Measurements from ENCODE around the gene KCTD19.

Gene KCTD19

DNA sequence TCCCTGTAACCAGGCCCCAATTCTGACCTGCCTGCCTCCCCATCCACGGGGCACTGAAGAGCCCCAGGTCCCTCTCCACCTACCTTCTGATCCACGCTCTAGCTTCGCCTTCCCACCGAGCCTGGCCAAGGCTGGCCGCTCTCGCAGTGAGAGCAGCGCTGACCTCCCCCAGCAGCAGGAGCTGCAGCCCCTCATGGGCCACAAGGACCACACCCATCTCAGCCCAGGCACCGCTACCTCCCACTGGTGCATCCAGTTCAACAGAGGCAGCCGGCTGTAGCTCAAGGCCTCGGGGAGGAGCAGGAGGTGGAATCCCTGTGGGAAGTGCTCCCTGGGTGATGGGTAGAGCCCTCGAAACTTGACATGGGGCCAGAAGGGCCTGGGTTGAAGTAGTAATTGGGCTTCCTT is 55.6 kb downstream of the KCTD19 start:
- no peak overlapping the region for H3K9ac ChIP-seq (ENCODE audit: low read depth, low read length)
- 91% methylated on average over 11 of the region's 11 CpGs for WGBS
- H3K9me3 ChIP-seq (ENCODE audit: insufficient read depth, low read depth, low read length): no peaks in the 10 kb centered on the region
- no peak overlapping the region for H3K27ac ChIP-seq (ENCODE audit: low read depth, low read length)
- no peak overlapping the region for H3K4me3 ChIP-seq (ENCODE audit: low read length)
- H3K27me3 ChIP-seq (ENCODE audit: insufficient read depth, low read length): no peaks in the 10 kb centered on the region
- no peaks in the 10 kb centered on the region for H3K36me3 ChIP-seq (ENCODE audit: insufficient read depth, low read length)
- H3K4me1 ChIP-seq (ENCODE audit: insufficient read depth, low read length): peaks cover 6% of the 10 kb centered on the region; the same call in 1 of the 2 replicates

- Histone ChIP-seq H3K36me3 (ENCODE audit: insufficient read depth, low read length) (no peaks in the 10 kb centered on the region), H3K9ac (ENCODE audit: low read depth, low read length) (no peak overlapping the region), H3K27me3 (ENCODE audit: insufficient read depth, low read length) (no peaks in the 10 kb centered on the region), H3K27ac (ENCODE audit: low read depth, low read length) (no peak overlapping the region), H3K4me1 (ENCODE audit: insufficient read depth, low read length) (peaks cover 6% of the 10 kb centered on the region; the same call in 1 of the 2 replicates), H3K9me3 (ENCODE audit: insufficient read depth, low read depth, low read length) (no peaks in the 10 kb centered on the region), H3K4me3 (ENCODE audit: low read length) (no peak overlapping the region)
- WGBS: 66% methylated on average over 3 of the region's 5 CpGs
Measured at GRCh38 chr16:67269766-67270165, 56.8 kb downstream of the KCTD19 start.

DNA sequence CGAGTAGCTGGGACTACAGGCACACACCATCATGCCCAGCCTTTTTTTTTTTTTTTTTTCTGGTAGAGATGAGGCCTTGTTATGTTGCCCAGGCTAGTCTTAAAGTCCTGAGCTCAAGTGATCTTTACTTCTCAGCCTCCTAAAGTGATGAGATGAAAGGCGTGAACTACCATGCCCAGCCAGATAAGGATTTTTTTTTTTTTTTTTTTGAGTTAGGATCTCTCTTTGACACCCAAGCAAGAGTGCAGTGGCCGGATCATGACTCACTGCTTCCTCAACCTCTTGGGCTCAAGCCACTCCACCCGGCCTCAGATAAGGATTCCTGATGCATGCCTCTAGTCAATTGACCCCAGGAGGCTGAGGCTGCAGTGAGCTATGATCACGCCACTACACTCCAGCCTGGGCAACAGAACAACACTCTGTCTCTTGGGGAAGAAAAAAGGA is 58.4 kb downstream of the KCTD19 start:
- Histone ChIP-seq H3K36me3 (ENCODE audit: insufficient read depth, low read length) (no peaks in the 10 kb centered on the region), H3K27ac (ENCODE audit: low read depth, low read length) (no peak overlapping the region), H3K9me3 (ENCODE audit: insufficient read depth, low read depth, low read length) (no peaks in the 10 kb centered on the region), H3K4me3 (ENCODE audit: low read length) (no peak overlapping the region), H3K27me3 (ENCODE audit: insufficient read depth, low read length) (no peaks in the 10 kb centered on the region), H3K4me1 (ENCODE audit: insufficient read depth, low read length) (peaks cover 6% of the 10 kb centered on the region; the same call in 1 of the 2 replicates), H3K9ac (ENCODE audit: low read depth, low read length) (no peak overlapping the region)
- 79% methylated on average over 5 of the region's 5 CpGs for WGBS

GRCh38 chr16:67265834-67266233 is 60.7 kb downstream of the KCTD19 start:
- Histone ChIP-seq H3K9ac (ENCODE audit: low read depth, low read length) (no peak overlapping the region), H3K9me3 (ENCODE audit: insufficient read depth, low read depth, low read length) (no peaks in the 10 kb centered on the region), H3K27me3 (ENCODE audit: insufficient read depth, low read length) (no peaks in the 10 kb centered on the region), H3K27ac (ENCODE audit: low read depth, low read length) (no peak overlapping the region), H3K36me3 (ENCODE audit: insufficient read depth, low read length) (no peaks in the 10 kb centered on the region), H3K4me3 (ENCODE audit: low read length) (no peak overlapping the region), H3K4me1 (ENCODE audit: insufficient read depth, low read length) (peaks cover 6% of the 10 kb centered on the region; the same call in 1 of the 2 replicates)
- 88% methylated on average over 8 of the region's 8 CpGs for WGBS

DNA sequence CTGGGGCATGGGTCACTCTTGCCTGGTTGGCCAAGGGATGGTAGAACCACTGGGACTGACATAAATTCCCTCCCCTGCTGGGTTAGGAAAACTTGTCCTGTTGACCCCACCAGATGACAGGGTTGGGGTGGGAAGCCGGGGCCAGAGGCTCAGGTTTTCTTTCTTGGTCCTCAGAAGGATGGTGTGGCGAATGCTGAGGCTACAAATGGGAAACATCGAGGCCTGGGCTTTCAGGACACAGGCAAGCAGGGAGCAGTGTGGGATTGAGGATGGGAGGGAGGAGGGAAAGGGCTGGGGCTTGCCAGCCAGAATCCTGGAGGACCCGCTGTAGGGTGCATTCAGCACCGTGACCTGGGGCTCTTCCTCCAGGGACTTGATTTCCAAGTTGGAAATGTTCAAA is 61.7 kb downstream of the KCTD19 start:
- H3K27me3 ChIP-seq (ENCODE audit: insufficient read depth, low read length): no peaks in the 10 kb centered on the region
- H3K4me3 ChIP-seq (ENCODE audit: low read length): no peak overlapping the region
- no peak overlapping the region for H3K9ac ChIP-seq (ENCODE audit: low read depth, low read length)
- H3K27ac ChIP-seq (ENCODE audit: low read depth, low read length): no peak overlapping the region
- H3K36me3 ChIP-seq (ENCODE audit: insufficient read depth, low read length): no peaks in the 10 kb centered on the region
- H3K4me1 ChIP-seq (ENCODE audit: insufficient read depth, low read length): peaks cover 6% of the 10 kb centered on the region; the same call in 1 of the 2 replicates
- 88% methylated on average over 5 of the region's 5 CpGs for WGBS
- no peaks in the 10 kb centered on the region for H3K9me3 ChIP-seq (ENCODE audit: insufficient read depth, low read depth, low read length)

GRCh38 chr16:67264277-67264676 is 62.3 kb downstream of the KCTD19 start:
- no peak overlapping the region for H3K4me3 ChIP-seq (ENCODE audit: low read length)
- WGBS: 92% methylated on average over 9 of the region's 9 CpGs
- no peak overlapping the region for H3K9ac ChIP-seq (ENCODE audit: low read depth, low read length)
- H3K9me3 ChIP-seq (ENCODE audit: insufficient read depth, low read depth, low read length): no peaks in the 10 kb centered on the region
- H3K27ac ChIP-seq (ENCODE audit: low read depth, low read length): no peak overlapping the region
- H3K36me3 ChIP-seq (ENCODE audit: insufficient read depth, low read length): no peaks in the 10 kb centered on the region
- H3K4me1 ChIP-seq (ENCODE audit: insufficient read depth, low read length): 0 out of 2 replicates have a peak, but pooled peaks cover under 1% of the 10 kb centered on the region
- no peaks in the 10 kb centered on the region for H3K27me3 ChIP-seq (ENCODE audit: insufficient read depth, low read length)

GRCh38 chr16:67263201-67263600 is 63.3 kb downstream of the KCTD19 start:
- H3K9ac ChIP-seq (ENCODE audit: low read depth, low read length): no peak overlapping the region
- no peak overlapping the region for H3K4me3 ChIP-seq (ENCODE audit: low read length)
- no peaks in the 10 kb centered on the region for H3K9me3 ChIP-seq (ENCODE audit: insufficient read depth, low read depth, low read length)
- no peaks in the 10 kb centered on the region for H3K27me3 ChIP-seq (ENCODE audit: insufficient read depth, low read length)
- H3K4me1 ChIP-seq (ENCODE audit: insufficient read depth, low read length): no peaks in the 10 kb centered on the region
- H3K36me3 ChIP-seq (ENCODE audit: insufficient read depth, low read length): no peaks in the 10 kb centered on the region
- WGBS: 89% methylated on average over 3 of the region's 3 CpGs
- no peak overlapping the region for H3K27ac ChIP-seq (ENCODE audit: low read depth, low read length)

DNA sequence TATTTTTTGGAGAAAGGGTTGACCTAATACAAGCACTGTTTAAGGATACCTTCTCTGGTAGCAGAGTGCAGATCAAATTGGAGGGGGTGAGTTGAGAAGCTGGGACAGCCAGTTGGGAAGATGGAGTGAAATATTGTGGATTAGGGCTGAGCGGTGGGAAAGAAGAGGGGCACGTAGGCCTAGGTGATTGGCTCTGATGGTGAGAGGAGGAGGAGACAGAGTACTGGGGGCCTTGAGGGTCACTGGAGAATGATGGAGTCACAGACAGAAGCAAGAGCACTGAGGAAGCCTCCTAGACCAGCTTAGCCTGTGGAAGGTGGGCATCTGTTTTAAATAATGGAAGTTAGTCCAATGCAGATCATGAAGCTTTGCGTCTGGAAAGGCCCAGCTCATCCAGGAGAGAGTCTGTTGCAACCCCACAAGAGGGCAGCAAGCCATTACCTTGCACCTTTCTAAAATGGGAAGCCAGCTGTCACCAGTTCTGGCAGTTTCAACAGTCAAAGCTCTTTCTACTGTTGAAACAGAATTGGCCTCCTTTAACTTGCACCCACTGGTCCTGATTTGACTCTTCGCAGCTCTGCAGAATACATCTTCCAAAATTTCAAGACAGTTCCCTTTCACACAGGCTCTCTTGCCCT is 66.0 kb downstream of the KCTD19 start:
- Histone ChIP-seq H3K4me3 (ENCODE audit: low read length) (no peak overlapping the region), H3K4me1 (ENCODE audit: insufficient read depth, low read length) (no peaks in the 10 kb centered on the region), H3K9ac (ENCODE audit: low read depth, low read length) (no peak overlapping the region), H3K9me3 (ENCODE audit: insufficient read depth, low read depth, low read length) (no peaks in the 10 kb centered on the region), H3K27me3 (ENCODE audit: insufficient read depth, low read length) (no peaks in the 10 kb centered on the region), H3K27ac (ENCODE audit: low read depth, low read length) (no peak overlapping the region), H3K36me3 (ENCODE audit: insufficient read depth, low read length) (no peaks in the 10 kb centered on the region)
- whole genome bisulfite sequencing: 76% methylated on average over 4 of the region's 4 CpGs

- H3K27ac ChIP-seq (ENCODE audit: low read depth, low read length): no peak overlapping the region
- no peaks in the 10 kb centered on the region for H3K4me1 ChIP-seq (ENCODE audit: insufficient read depth, low read length)
- peaks cover 3% of the 10 kb centered on the region; the same call in 1 of the 2 replicates for H3K36me3 ChIP-seq (ENCODE audit: insufficient read depth, low read length)
- no peak overlapping the region for H3K9ac ChIP-seq (ENCODE audit: low read depth, low read length)
- H3K4me3 ChIP-seq (ENCODE audit: low read length): no peak overlapping the region
- no peaks in the 10 kb centered on the region for H3K9me3 ChIP-seq (ENCODE audit: insufficient read depth, low read depth, low read length)
- H3K27me3 ChIP-seq (ENCODE audit: insufficient read depth, low read length): no peaks in the 10 kb centered on the region
- WGBS: 95% methylated on average over 12 of the region's 12 CpGs
Measured at GRCh38 chr16:67259705-67260104, 66.8 kb downstream of the KCTD19 start.

DNA sequence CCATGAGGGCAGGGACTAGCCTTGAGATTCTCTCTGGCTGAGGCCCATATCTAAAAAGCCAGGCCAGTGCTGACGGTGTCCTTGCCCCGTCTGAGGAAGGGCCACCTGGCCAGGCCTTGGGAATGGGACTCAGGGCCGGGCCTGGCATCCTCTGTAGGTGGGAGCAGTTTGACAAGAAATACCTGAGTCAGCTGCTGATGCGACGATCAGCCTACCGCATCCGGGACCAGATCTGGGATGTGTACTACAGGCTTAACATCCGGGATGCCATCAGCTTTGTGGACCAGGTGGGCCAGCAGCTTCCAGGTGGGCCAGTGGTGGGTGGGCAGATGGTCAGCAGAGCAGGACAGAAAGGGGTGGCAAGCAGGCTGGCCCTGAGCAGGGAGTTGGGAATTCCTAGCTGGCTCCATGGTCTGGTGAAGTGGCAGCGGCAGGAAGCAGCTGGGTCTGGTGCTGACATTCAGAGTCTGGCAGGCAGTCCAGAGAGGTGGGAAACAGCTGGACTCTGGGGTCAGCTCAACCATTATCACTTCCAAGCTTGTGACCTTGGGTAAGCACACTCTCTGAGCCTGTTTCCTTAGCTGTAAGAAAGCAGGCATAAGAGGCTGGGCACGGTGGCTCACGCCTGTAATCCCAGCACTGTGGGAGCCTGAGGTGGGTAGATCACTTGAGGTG is 68.2 kb downstream of the KCTD19 start:
- no peaks in the 10 kb centered on the region for H3K4me1 ChIP-seq (ENCODE audit: insufficient read depth, low read length)
- no peak overlapping the region for H3K4me3 ChIP-seq (ENCODE audit: low read length)
- H3K27me3 ChIP-seq (ENCODE audit: insufficient read depth, low read length): no peaks in the 10 kb centered on the region
- WGBS: 94% methylated on average over 11 of the region's 11 CpGs
- H3K36me3 ChIP-seq (ENCODE audit: insufficient read depth, low read length): peaks cover 3% of the 10 kb centered on the region; the same call in 1 of the 2 replicates
- no peaks in the 10 kb centered on the region for H3K9me3 ChIP-seq (ENCODE audit: insufficient read depth, low read depth, low read length)
- no peak overlapping the region for H3K27ac ChIP-seq (ENCODE audit: low read depth, low read length)
- H3K9ac ChIP-seq (ENCODE audit: low read depth, low read length): no peak overlapping the region

DNA sequence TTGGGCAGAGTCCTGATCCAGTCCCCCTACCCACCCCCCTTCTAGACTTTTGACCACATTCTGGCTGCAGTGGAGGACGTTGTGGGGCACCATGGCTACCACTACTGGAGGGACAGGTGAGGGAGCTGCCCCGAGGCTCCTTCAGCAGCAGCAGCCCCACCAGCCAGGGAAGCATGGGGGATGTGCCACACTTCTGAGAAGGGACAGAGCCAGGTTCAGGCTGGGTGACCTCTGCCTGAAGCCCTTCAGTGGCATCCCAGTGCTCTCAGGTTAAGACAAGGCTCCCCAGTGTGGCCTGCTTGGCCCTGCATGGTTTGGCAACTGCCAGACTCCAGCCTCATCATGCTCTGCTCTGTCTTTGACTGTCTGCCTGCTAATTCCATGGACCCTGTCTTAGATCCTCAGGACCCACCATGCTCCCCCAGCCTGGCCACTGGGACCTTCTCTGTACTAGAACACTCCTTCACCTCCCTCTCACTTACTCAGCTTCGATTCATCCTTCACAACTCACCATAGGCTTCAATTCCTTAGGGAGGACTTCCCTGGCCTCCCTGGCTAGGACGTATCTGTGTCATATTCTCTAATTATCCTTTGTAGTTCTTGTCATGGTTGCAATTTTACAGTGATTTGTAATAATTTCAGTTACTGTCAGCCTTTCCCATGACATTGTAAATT is 68.9 kb downstream of the KCTD19 start:
- no peaks in the 10 kb centered on the region for H3K9me3 ChIP-seq (ENCODE audit: insufficient read depth, low read depth, low read length)
- 83% methylated on average over 4 of the region's 4 CpGs for WGBS
- H3K4me1 ChIP-seq (ENCODE audit: insufficient read depth, low read length): no peaks in the 10 kb centered on the region
- H3K9ac ChIP-seq (ENCODE audit: low read depth, low read length): no peak overlapping the region
- no peaks in the 10 kb centered on the region for H3K27me3 ChIP-seq (ENCODE audit: insufficient read depth, low read length)
- H3K4me3 ChIP-seq (ENCODE audit: low read length): no peak overlapping the region
- peaks cover 3% of the 10 kb centered on the region; the same call in 1 of the 2 replicates for H3K36me3 ChIP-seq (ENCODE audit: insufficient read depth, low read length)
- no peak overlapping the region for H3K27ac ChIP-seq (ENCODE audit: low read depth, low read length)
